Stimulated activated naive B cell treated with anti-CD40 and anti-IgM and Interleukin-4, amounts not matched to agents 10 μg/mL and 1 μg/mL and 100 μg/mL, for 72 hours (primary cell): Measurements from ENCODE around the gene CADPS2.

Source experiments
- ATAC-seq, 2 donors: fragments of 150-1000 bp; cut with Tn5 transposase; replicated peaks; 2 replicates each; pipeline ENCODE4 v1.10.0; 2021; ENCODE audit warnings: moderate library complexity in 1 of 2
- DNase-seq: peaks from one replicate; pipeline ENCODE4 v3.0.0; 2021
- H3K27ac Mint-ChIP-seq: one replicate; pipeline ENCODE4 v1.8.0; 2022; ENCODE audit warnings: mild to moderate bottlenecking, mixed read lengths
- H3K27me3 Mint-ChIP-seq, 2 donors: one replicate each; pipeline ENCODE4 v1.8.0; 2022; ENCODE audit warnings: mixed read lengths in 2 of 2
- H3K36me3 Mint-ChIP-seq, 2 donors: one replicate each; pipeline ENCODE4 v1.8.0; 2022; ENCODE audit warnings: mixed read lengths in 2 of 2, mild to moderate bottlenecking in 1 of 2
- H3K4me1 Mint-ChIP-seq, 2 donors: one replicate each; pipeline ENCODE4 v1.8.0; 2022; ENCODE audit warnings: mixed read lengths in 2 of 2, mild to moderate bottlenecking in 1 of 2
- H3K4me3 Mint-ChIP-seq, 2 donors: one replicate each; pipeline ENCODE4 v1.8.0; 2022; ENCODE audit warnings: mild to moderate bottlenecking in 2 of 2, mixed read lengths in 2 of 2, moderate library complexity in 1 of 2
- H3K9me3 Mint-ChIP-seq, 2 donors: one replicate each; pipeline ENCODE4 v1.8.0; 2022; ENCODE audit warnings: mixed read lengths in 2 of 2, mild to moderate bottlenecking in 1 of 2

Gene CADPS2

DNA sequence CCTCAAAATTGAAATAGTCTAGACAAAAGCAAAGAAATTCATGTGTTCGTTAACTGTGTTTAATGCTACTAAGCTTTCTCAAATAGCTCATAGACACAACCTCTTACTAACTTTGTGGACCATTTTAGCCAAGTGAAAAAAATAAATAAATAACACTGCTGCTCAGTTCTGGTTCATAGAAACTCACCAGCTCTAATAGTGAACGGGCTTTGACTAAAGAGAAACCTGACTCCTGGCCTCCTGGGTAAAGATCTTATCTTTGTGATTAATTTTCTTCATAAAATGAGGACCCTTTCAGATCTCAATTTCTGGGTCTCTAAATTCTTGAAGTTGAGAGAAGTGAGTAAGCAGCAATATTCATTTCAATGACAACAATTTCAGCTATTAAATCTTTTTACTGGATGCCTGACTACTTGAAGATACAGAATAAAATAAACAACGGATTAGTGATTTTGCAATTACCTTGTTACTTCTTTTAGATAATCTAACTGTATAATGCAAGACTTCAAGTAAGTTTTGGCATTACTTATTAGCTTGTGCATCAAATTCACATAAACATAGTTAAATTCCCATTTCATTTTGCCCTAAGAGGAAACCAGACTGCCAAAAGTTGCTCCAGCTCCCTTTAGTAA lies 3.1 kb downstream of the CADPS2 start:
- Mint-ChIP-seq H3K9me3 (no peaks in the 10 kb centered on the region), H3K27ac (no peak overlapping the region), H3K27me3 (peaks cover 27 to 36% of the 10 kb centered on the region in 2 donors), H3K36me3 (no peaks in the 10 kb centered on the region), H3K4me3 (no peak overlapping the region), H3K4me1 (peaks cover 7 to 16% of the 10 kb centered on the region in 2 donors)
- DNase-seq: no peak
- no peak for ATAC-seq

DNA sequence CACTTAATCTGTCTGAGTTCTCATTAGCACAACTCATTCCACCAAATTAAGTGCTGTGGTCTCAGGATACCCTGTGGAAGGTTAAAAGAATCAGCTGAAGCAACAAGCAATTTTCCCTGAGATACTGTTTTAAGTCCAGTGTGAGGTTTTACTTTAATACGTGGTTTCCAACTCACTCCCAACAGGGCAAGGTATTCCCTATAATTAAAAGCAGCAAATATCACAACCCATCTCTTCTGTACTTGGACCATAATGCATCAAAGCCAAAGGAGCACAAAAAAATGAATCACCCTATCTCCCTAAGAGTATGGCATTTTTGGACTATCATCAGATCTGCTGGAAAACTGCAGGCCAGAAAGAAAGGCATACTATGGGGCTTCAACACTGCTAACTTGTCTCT lies 4.9 kb downstream of the CADPS2 start:
- H3K9me3 Mint-ChIP-seq: no peaks in the 10 kb centered on the region

DNA sequence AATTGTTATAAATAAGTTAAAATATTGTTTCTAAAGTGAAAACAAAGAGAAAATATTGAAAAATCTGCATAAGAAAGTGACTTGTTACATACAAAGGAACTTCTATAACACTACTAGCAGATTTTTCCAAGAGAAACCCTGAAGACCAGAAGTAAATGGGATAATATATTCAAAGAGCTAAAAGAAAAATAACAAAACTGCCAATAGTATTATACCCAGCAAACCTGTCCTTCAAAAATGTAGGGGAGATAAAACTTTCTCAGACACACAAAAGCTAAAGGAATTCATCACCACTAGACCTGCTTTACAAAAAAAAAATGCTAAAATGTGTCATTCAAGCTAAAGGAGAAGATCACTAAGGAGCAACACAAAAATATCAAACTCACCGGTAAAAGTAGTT lies 17.0 kb downstream of the CADPS2 start:
- DNase-seq: no peak
- no peak for ATAC-seq
- no peak overlapping the region for H3K4me3 Mint-ChIP-seq
- no peaks in the 10 kb centered on the region for H3K27me3 Mint-ChIP-seq
- no peaks in the 10 kb centered on the region for H3K4me1 Mint-ChIP-seq
- H3K27ac Mint-ChIP-seq: no peak overlapping the region
- peaks cover 21 to 23% of the 10 kb centered on the region in 2 donors for H3K9me3 Mint-ChIP-seq
- H3K36me3 Mint-ChIP-seq: peaks cover 0 to 5% of the 10 kb centered on the region in 2 donors

More for the DNA sequence above, 4.9 kb downstream of the CADPS2 start:
- Mint-ChIP-seq H3K27ac (no peak overlapping the region), H3K4me3 (no peak overlapping the region), H3K27me3 (peaks cover 17 to 23% of the 10 kb centered on the region in 2 donors), H3K36me3 (no peaks in the 10 kb centered on the region), H3K4me1 (peaks cover 4 to 5% of the 10 kb centered on the region in 2 donors)
- DNase-seq (no peak), ATAC-seq (no peak)

DNA sequence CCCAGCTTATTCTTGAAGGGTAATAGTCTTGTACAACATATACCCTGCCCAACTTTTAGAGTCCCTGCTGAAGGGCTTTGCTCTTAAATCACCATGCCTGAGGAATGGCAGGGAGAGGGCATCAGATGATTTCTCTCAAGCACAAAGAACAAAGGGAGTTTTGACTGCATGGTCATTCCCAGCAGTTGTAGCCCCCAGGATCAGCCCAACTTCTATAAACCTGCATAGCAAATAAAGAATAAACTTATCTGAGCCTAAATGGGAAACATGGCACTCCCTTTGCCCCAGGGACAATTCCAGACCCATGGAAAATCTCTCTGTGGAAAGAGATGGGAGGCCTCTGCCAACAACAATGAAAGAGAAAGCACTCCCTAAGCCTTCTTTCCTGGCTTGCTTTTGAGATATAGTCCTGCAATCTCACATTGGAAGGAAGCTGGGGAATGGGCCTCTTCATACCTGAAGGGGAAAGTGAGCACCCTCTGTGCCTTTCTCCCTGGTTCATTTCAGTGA lies 18.7 kb downstream of the CADPS2 start:
- H3K27me3 Mint-ChIP-seq: no peaks in the 10 kb centered on the region
- no peak for ATAC-seq
- DNase-seq: no peak
- no peak overlapping the region for H3K4me3 Mint-ChIP-seq
- H3K27ac Mint-ChIP-seq: no peak overlapping the region
- H3K9me3 Mint-ChIP-seq: peaks cover 20 to 23% of the 10 kb centered on the region in 2 donors
- H3K36me3 Mint-ChIP-seq: peaks cover 0 to 5% of the 10 kb centered on the region in 2 donors
- no peaks in the 10 kb centered on the region for H3K4me1 Mint-ChIP-seq

DNA sequence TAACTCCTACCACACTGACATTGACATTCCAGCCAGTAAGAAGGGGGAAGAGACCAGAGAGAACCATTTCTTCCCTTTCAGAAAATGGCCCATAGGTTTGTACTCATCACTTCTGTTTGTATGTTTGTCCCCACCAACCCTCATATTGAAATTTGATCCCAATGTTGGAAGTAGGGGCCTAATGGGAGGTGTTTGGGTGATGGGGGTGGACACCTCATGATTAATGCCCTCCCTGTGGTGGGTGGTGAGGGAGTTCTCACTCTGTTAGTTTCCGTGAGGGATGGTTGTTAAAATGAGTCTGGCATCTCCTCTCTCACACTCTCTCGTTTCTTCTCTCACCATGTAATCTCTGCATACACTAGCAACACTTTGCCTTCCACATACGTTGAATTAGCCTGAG lies 21.4 kb downstream of the CADPS2 start:
- Mint-ChIP-seq H3K4me3 (no peak overlapping the region), H3K27ac (no peak overlapping the region), H3K36me3 (peaks cover 0 to 5% of the 10 kb centered on the region in 2 donors), H3K27me3 (no peaks in the 10 kb centered on the region), H3K4me1 (no peaks in the 10 kb centered on the region), H3K9me3 (peaks cover 14 to 15% of the 10 kb centered on the region in 2 donors)
- no peak for DNase-seq
- no peak for ATAC-seq

DNA sequence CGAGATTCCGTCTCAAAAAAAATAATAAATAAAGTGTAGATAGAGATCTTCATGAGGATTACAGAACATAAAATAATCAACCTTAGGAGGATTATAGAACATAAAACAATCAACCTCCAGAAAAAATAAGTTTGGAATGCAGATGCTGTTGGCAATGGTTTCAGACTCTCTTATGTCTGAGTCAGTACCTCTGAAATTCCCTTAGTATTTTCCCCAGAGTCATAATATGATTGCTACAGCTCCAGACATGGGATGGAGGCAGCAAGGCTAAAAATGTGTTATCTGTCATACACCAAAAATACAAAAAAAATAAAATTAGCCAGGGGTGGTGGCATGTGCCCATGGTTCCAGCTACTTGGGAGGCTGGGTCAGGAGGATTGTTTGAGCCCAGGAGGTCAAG lies 22.2 kb downstream of the CADPS2 start:
- no peak for ATAC-seq
- DNase-seq: no peak
- H3K27me3 Mint-ChIP-seq: no peaks in the 10 kb centered on the region
- H3K4me1 Mint-ChIP-seq: no peaks in the 10 kb centered on the region
- peaks cover 0 to 5% of the 10 kb centered on the region in 2 donors for H3K36me3 Mint-ChIP-seq
- peaks cover 8 to 11% of the 10 kb centered on the region in 2 donors for H3K9me3 Mint-ChIP-seq
- H3K4me3 Mint-ChIP-seq: no peak overlapping the region
- H3K27ac Mint-ChIP-seq: no peak overlapping the region

DNA sequence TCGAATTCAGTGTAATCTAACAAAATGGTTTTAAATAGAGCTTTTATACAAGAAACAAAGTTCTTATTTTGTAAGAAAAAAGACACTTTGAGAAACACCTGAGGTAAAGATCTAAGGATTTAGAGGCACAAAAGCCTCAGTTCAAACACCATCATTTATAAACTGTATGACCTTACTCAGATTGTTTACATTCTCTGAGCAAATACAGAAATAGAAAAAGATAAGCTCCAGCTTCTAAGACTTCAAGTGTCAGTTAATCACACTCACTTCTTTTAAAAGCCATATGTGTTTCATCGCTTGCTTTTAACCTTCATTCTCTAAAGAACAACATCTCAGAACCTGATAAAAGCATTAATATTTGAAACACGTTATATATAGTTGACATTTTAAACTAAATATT lies 27.9 kb downstream of the CADPS2 start:
- H3K4me3 Mint-ChIP-seq: no peak overlapping the region
- ATAC-seq: no peak
- no peak for DNase-seq
- no peak overlapping the region for H3K27ac Mint-ChIP-seq
- H3K4me1 Mint-ChIP-seq: no peaks in the 10 kb centered on the region
- H3K36me3 Mint-ChIP-seq: no peaks in the 10 kb centered on the region
- H3K27me3 Mint-ChIP-seq: no peaks in the 10 kb centered on the region
- H3K9me3 Mint-ChIP-seq: peaks cover 0 to 1% of the 10 kb centered on the region in 2 donors

DNA sequence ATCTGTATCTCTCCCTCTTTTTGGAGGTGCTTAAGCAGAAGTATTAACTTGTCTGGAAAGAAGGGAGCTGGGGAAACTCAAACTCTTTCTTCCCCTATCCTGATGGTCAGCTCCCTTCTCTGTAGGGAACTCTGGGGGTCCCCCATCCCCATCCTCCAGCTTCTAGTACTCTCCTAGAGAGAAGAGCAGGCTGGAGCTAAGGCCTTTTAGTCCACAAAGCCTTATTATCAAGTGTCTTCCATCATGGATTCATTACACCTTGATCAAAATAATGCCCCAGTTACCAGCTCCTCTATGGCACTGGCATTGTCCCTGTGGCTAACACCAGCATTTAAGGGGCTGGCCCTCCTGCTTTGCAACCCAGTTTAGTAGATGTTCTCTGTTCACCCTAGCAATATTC lies 35.7 kb downstream of the CADPS2 start:
- H3K27ac Mint-ChIP-seq: no peak overlapping the region
- ATAC-seq (no peak), DNase-seq (no peak)
- H3K36me3 Mint-ChIP-seq: no peaks in the 10 kb centered on the region
- H3K9me3 Mint-ChIP-seq: peaks cover 0 to 4% of the 10 kb centered on the region in 2 donors
- no peak overlapping the region for H3K4me3 Mint-ChIP-seq
- no peaks in the 10 kb centered on the region for H3K27me3 Mint-ChIP-seq
- H3K4me1 Mint-ChIP-seq: no peaks in the 10 kb centered on the region

DNA sequence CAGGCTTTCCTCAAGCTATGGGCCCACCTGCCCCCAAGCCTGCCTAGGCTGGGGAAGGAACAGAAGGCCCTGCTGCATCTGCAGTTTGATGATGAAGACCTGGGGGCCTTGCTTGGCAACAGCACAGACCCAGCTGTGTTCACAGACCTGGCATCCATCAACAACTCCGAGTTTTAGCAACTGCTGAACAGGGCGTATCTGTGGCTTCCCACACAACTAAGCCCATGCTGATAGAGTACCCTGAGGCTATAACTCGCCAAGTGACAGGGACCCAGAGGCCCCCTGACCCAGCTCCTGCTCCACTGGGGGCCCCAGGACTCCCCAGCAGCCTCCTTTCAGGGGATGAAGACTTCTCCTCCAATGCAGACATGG lies 36.3 kb downstream of the CADPS2 start:
- peaks cover 0 to 4% of the 10 kb centered on the region in 2 donors for H3K9me3 Mint-ChIP-seq
- no peaks in the 10 kb centered on the region for H3K27me3 Mint-ChIP-seq
- DNase-seq (no peak), ATAC-seq (no peak)
- H3K4me1 Mint-ChIP-seq: no peaks in the 10 kb centered on the region
- no peak overlapping the region for H3K4me3 Mint-ChIP-seq
- H3K27ac Mint-ChIP-seq: no peak overlapping the region
- no peaks in the 10 kb centered on the region for H3K36me3 Mint-ChIP-seq

DNA sequence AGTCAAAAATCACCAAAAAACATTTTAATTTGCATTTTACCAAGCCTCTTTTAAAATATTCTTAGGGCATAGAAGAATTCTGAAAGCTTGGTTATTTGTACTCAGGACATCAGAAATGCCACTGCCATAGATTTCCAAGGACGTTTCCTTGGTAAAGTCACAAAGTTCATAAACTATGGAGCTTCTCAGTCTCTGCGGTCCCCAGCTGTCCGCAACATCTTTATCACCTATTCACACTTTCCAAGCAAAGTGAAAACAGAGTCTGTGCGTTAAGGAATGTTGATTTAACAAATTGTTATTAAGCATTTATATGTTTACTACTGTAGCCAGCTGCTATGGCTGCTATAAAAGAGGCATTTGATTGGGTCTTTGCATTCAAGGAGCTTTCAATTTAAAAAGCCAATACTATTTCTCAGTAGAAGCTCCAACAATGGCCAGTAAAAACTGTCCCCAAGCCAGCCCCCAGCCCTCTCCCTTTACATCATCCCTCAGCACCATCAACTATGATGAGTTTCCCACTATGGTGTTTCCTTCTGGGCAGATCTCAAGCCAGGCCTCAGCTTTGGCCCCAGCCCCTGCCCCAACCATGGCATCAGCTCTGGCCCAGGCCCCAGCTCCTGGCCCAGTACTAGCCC lies 36.8 kb downstream of the CADPS2 start:
- no peaks in the 10 kb centered on the region for H3K4me1 Mint-ChIP-seq
- no peak overlapping the region for H3K4me3 Mint-ChIP-seq
- no peaks in the 10 kb centered on the region for H3K27me3 Mint-ChIP-seq
- no peak overlapping the region for H3K27ac Mint-ChIP-seq
- H3K36me3 Mint-ChIP-seq: no peaks in the 10 kb centered on the region
- peaks cover 0 to 4% of the 10 kb centered on the region in 2 donors for H3K9me3 Mint-ChIP-seq
- ATAC-seq (no peak), DNase-seq (no peak)

DNA sequence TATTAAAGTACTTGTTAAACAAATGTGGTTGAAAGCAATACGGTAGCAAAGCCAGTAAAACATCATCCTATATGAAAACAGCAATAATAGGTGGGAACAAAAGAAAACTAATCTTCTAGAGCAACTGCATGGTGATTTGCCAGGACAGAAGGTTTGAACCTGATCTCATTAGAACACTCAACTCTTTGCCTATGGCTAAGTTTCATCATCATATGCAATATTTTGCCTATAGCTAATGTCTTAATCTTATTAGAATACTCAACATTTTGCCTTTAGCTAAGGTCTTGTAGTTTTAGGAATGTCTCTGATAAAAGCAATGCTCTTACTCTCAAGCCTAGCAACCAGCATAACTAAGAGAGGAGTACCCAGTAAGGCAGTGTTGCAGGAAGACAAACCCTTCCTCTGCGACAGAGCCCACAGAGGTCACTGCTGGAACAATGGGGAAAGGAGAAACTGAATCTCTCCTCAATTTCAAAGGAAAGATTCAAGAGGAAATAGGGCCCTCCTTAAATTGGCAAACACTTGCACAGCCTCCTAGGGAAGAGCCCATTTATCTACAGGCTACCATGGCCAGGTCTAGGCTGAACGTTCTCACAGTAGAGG lies 38.3 kb downstream of the CADPS2 start:
- Mint-ChIP-seq H3K27ac (no peak overlapping the region), H3K4me3 (no peak overlapping the region), H3K4me1 (no peaks in the 10 kb centered on the region), H3K9me3 (peaks cover 0 to 4% of the 10 kb centered on the region in 2 donors), H3K27me3 (no peaks in the 10 kb centered on the region), H3K36me3 (no peaks in the 10 kb centered on the region)
- ATAC-seq (no peak), DNase-seq (no peak)

DNA sequence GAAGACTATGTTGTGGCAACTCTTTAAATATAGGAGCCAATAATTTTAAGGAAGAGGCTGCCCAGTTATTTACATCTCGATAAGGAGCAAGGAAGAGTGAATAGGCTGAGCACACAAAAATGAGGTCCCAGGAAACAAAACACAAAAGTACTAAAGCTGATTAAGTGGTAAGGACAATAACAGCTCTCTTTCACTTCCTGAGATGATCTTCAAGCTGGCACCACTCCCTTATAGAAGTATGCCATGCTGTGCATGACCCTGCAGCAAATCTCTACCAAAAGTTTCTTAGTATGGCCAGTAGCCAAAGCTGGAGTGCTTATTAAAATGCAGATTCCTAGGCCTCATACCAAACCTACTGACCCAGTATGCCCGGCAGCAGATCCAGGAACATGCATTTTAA lies 39.7 kb downstream of the CADPS2 start:
- Mint-ChIP-seq H3K9me3 (peaks cover 0 to 8% of the 10 kb centered on the region in 2 donors), H3K27me3 (no peaks in the 10 kb centered on the region), H3K27ac (no peak overlapping the region), H3K4me3 (no peak overlapping the region), H3K4me1 (no peaks in the 10 kb centered on the region), H3K36me3 (no peaks in the 10 kb centered on the region)
- no peak for DNase-seq
- no peak for ATAC-seq

DNA sequence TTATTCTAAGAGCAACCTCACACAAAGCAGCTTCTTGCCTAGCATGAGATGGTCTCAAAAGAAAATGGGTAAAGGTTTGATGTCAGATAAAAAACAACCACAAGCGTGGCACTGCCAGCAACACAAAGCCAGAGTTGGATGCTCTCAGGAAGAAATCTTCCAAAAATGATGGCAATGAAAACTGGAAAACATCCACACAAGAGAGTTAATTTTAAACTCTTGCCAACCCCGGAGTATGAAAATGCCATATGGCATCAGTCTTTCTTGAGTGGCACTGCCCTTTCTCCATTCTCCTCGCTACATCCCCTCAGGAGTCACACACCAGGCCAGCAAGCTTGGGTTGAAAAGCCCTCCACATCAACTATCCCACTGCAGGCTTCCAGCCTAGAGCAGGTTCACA lies 41.0 kb downstream of the CADPS2 start:
- peaks cover 1 to 5% of the 10 kb centered on the region in 2 donors for H3K9me3 Mint-ChIP-seq
- DNase-seq (no peak), ATAC-seq (no peak)
- no peak overlapping the region for H3K4me3 Mint-ChIP-seq
- no peaks in the 10 kb centered on the region for H3K27me3 Mint-ChIP-seq
- H3K4me1 Mint-ChIP-seq: no peaks in the 10 kb centered on the region
- no peak overlapping the region for H3K27ac Mint-ChIP-seq
- no peaks in the 10 kb centered on the region for H3K36me3 Mint-ChIP-seq

DNA sequence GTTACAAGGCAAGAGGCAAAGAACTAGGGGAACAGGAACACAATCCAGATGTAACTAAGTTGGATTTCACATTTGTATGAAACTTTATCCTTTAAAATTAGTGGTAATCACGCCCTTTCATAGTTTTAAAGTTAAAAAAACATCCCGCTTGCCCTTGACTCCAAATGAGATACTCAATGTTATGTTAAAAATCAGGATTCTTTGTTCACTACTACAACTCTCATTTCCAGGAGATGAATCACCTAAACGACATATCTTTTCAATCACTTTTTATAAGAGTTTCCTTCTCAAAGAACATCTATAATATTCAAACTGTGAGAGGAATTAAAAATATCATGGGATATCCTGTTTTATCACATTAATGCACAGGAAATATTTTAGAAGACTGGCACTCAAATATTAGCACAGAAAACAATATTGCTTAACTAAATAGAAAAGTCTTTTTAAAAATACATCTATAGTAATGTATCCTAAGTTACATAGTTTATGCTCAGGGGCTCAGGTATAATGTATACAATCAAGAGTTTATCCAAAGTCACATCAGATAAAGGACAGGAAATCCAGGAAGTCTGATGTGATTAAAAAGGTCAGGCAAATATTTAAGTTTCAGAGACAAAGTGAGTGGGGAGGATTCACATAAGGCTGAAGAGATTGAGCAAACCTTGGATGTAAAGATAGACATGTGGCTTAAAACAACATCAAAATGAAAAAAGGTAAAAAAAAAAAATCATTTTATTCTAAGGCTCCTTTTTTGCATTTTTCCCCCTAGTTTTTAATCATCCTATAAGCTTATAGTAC lies 41.9 kb downstream of the CADPS2 start:
- ATAC-seq (no peak), DNase-seq (no peak)
- no peaks in the 10 kb centered on the region for H3K27me3 Mint-ChIP-seq
- no peaks in the 10 kb centered on the region for H3K36me3 Mint-ChIP-seq
- no peak overlapping the region for H3K4me3 Mint-ChIP-seq
- peaks cover 3 to 5% of the 10 kb centered on the region in 2 donors for H3K9me3 Mint-ChIP-seq
- no peak overlapping the region for H3K27ac Mint-ChIP-seq
- H3K4me1 Mint-ChIP-seq: no peaks in the 10 kb centered on the region
